ENCODE results near the gene SERPINF2. TPM values are rescaled to one million over a fixed set of nuclear protein-coding genes. Genes with fewer than 3 reads are reported as not detected.

Gene SERPINF2
- total RNA-seq, 1 experiment from 2014 or later, result 0.68 TPM

DNA sequence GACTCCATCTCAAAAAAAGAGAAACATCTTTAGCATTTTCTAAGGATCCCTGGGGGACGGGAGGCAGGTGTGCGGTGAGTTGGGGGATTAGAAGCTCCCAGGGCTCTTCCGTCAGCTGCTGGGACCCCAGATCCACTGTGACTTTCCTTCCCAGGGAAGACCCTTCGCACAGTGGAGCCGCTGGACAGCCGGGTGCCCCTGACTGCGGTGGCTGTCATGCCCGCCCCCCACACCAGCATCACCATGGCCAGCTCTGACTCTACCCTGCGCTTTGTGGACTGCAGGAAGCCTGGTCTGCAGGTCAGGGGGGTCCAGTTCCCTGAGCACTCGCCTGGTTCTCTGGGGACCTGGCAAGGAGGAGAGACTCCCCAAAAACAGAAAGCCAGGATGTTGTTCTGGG, 7.3 kb upstream of the SERPINF2 start:
- H3K27me3 ChIP-seq (ENCODE audit: insufficient read depth, low read length), result no peaks in the 10 kb centered on the region
- H3K23ac ChIP-seq (ENCODE audit: insufficient read length, low read depth, low read length), result no peak overlapping the region
- Mint-ChIP-seq H3K27ac (0 out of 7 replicates have a peak overlapping the region, but pooled peaks of 1 of the 3 experiments have one; percentile 28), H3K4me1 (peaks cover 6 to 12% of the 10 kb centered on the region in 2 experiments; a peak in 1 of 4 replicates), H3K27me3 (ENCODE audit: low read depth) (no peaks in the 10 kb centered on the region; the same call in 1 of the 2 replicates), H3K36me3 (ENCODE audit: insufficient read depth in 1 of 3, low read depth in 3 of 3) (peaks cover 0 to 7% (median 3%) of the 10 kb centered on the region in 3 experiments; a peak in 3 of 7 replicates), H3K9me3 (peaks cover 0 to 9% of the 10 kb centered on the region in 2 experiments; a peak in 1 of 5 replicates), H3K4me3 (no peak overlapping the region)
- no peak overlapping the region for H2BK120ac ChIP-seq (ENCODE audit: low read depth, low read length, poor library complexity, severe bottlenecking)
- H3K18ac ChIP-seq (ENCODE audit: insufficient read length, low read depth, low read length), result no peak overlapping the region
- DNase-seq, result no peak
- TF ChIP-seq, protein P1, sequence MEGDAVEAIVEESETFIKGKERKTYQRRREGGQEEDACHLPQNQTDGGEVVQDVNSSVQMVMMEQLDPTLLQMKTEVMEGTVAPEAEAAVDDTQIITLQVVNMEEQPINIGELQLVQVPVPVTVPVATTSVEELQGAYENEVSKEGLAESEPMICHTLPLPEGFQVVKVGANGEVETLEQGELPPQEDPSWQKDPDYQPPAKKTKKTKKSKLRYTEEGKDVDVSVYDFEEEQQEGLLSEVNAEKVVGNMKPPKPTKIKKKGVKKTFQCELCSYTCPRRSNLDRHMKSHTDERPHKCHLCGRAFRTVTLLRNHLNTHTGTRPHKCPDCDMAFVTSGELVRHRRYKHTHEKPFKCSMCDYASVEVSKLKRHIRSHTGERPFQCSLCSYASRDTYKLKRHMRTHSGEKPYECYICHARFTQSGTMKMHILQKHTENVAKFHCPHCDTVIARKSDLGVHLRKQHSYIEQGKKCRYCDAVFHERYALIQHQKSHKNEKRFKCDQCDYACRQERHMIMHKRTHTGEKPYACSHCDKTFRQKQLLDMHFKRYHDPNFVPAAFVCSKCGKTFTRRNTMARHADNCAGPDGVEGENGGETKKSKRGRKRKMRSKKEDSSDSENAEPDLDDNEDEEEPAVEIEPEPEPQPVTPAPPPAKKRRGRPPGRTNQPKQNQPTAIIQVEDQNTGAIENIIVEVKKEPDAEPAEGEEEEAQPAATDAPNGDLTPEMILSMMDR (conservative IDR thresholded peaks at IDR 0.05), result no peak
- WGBS (ENCODE audit: extremely low coverage, insufficient read length, low lambda C conversion rate), result no CpG with 5 or more reads among the region's 10 CpGs
- H3K79me2 ChIP-seq (ENCODE audit: insufficient read depth, low read length), result no peaks in the 10 kb centered on the region
- H3T11ph ChIP-seq (ENCODE audit: low read length), result no peak overlapping the region
- no peak overlapping the region for H2BK20ac ChIP-seq (ENCODE audit: low read depth, low read length, poor library complexity, severe bottlenecking)
- H4K91ac ChIP-seq (ENCODE audit: insufficient read length, low read depth, low read length), result no peak overlapping the region
- no peaks in the 10 kb centered on the region for H3K9me3 ChIP-seq (ENCODE audit: control insufficient read depth, low read depth, low read length)
- no peak overlapping the region for H2BK12ac ChIP-seq (ENCODE audit: insufficient read length, low read depth, low read length)
- no peak overlapping the region for H3K4me2 ChIP-seq (ENCODE audit: insufficient read depth, insufficient read length, low read length)
- H4K5ac ChIP-seq (ENCODE audit: insufficient read length, low read depth, low read length), result no peak overlapping the region
- H3K27ac ChIP-seq (ENCODE audit: insufficient read length, low read depth, low read length), result no peak overlapping the region
- H3K4ac ChIP-seq (ENCODE audit: low read depth, low read length), result no peak overlapping the region
- no peak overlapping the region for H3K56ac ChIP-seq (ENCODE audit: insufficient read length, low read depth, low read length)
- H3K14ac ChIP-seq (ENCODE audit: insufficient read depth, low read length), result no peak overlapping the region
- H2AFZ ChIP-seq (ENCODE audit: low read length), result no peak overlapping the region
- H3K9ac ChIP-seq (ENCODE audit: extremely low read depth, insufficient read length, low read length), result no peak overlapping the region
- H2BK15ac ChIP-seq (ENCODE audit: low read depth, low read length), result no peak overlapping the region
- H4K20me1 ChIP-seq (ENCODE audit: control insufficient read depth, insufficient read depth, insufficient read length), result no peaks in the 10 kb centered on the region
- no peaks in the 10 kb centered on the region for H3K23me2 ChIP-seq (ENCODE audit: insufficient read length, low read depth, low read length, poor library complexity, severe bottlenecking)
- H2BK5ac ChIP-seq (ENCODE audit: insufficient read length, low read length), result no peak overlapping the region
- H3K79me1 ChIP-seq (ENCODE audit: insufficient read depth, low read depth, low read length, poor library complexity, severe bottlenecking), result no peaks in the 10 kb centered on the region
- no peaks in the 10 kb centered on the region; the same call in 1 of the 2 replicates for H3K4me1 ChIP-seq (ENCODE audit: insufficient read depth, low read length)
- H2AK5ac ChIP-seq (ENCODE audit: insufficient read length, low read length), result no peak overlapping the region
- no peak overlapping the region for H4K8ac ChIP-seq (replicated peaks; ENCODE audit: insufficient read length, low read depth, low read length)
